HG02759 (cell line): ENCODE results near the gene SERPINA1.

Experiments used
- ATAC-seq: cut with Tn5 transposase; IDR thresholded peaks from one replicate; pipeline ENCODE4 v1.9.1; 2021; ENCODE audit warnings: mild to moderate bottlenecking, moderate library complexity; ENCODE audit not compliant: unreplicated experiment

The SERPINA1 gene

DNA sequence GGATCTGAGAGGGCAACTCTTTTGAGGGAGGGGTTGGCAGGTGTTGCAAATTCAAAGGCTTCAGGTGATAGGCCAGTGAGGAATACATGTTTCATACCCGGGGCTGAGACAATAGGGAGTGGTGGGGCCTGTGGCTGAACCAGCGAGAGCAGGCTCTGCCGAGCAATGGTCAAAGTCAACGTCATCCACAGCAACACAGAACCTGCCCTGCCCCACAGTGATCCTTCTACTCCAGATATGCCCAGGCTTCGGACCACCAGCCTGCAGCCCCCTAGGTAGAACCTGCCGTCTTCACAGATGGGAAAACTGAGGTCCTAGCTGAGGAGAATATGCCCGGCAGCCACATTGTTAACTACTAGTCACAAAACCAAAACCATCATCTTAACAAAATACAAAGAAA, 4.1 kb downstream of the SERPINA1 start:
- ATAC-seq: no peak

DNA sequence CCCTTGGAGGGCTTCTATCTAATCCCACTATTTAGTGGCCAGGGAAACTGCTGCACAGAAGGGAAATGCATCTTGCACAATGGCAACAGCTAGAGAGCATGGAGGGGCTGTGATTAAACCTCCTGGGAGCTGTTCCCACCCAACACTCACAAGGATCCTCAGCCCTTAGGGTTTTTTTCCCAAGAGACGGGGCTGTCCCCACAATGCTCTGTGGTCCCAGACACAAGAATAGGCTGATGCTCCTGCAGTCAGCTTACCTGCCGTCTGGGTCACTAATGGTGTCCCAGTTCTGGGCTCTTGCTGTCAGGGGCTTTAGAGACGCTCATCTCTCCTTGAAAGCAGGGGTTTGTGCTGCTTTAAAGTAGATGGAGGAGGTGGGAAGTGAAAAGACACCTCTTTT, 4.6 kb downstream of the SERPINA1 start:
- ATAC-seq: no peak

GRCh38 chr14:94382716-94383596, 5.4 kb downstream of the SERPINA1 start:
- no peak for ATAC-seq

DNA sequence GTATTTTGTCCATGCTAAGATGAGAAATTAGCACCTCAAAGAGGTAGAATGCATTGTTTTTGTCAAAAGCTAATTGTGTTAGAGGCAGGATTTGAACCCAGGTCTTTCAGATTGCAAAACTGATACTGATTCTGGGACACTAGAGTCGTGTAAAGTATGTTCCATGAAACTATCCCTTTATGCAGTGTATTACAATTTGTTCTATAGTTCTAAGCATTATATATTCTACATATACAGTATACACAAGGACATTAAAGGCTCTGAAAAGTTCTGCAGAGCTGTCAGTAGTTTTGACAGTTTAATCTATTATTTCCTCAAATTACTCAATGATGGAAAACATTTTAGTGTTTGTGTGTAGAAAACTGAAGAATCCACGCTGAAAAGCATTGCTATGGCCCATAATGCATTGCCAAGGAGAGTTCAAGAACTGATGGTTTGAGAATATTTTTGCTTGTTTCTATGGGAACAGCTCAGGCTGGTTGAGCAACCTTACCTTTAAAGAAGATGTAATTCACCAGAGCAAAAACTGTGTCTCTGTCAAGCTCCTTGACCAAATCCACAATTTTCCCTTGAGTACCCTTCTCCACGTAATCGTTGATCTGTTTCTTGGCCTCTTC, 6.2 kb downstream of the SERPINA1 start:
- ATAC-seq: no peak

- no peak for ATAC-seq
Measured at GRCh38 chr14:94381149-94382030, 7.0 kb downstream of the SERPINA1 start.

- no peak for ATAC-seq
Measured at GRCh38 chr14:94380225-94381148, 7.9 kb downstream of the SERPINA1 start.

DNA sequence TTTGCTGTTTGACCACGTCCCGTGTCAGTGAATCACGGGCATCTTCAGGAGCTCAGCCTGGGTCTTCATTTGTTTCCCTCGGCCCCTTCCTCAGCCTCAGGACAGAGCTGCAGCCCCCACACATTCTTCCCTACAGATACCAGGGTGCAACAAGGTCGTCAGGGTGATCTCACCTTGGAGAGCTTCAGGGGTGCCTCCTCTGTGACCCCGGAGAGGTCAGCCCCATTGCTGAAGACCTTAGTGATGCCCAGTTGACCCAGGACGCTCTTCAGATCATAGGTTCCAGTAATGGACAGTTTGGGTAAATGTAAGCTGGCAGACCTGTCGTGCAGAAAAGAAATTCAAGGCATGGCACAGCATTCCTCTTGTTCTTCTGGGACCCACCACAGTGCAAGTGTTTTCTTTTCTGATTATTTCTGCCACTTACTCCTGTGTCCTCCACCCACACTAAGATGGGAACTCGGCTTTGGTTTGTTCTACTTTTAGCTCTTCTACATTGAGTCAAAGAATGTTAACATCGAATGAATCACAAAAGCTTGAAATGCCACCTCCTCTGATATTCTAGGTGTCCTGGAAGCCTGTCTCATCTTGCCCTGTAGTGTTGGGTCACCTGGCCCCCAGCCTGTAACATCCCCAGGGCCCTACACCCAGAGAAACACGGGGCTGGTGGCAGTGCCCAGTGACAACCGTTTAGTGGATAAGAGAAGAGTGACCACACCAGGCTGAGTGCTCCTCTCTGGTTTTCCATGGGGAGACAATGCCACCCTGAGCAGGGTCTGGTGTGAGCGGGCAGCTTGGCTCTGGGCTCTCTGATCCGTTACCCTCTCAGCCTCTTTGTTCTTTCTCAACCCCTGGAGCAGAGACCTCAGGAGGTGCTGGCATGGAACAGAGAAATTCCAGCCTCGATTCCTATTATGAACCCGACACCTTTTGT, 8.8 kb downstream of the SERPINA1 start:
- ATAC-seq: no peak

- ATAC-seq: no peak
Measured at GRCh38 chr14:94378527-94379290, 9.7 kb downstream of the SERPINA1 start.

DNA sequence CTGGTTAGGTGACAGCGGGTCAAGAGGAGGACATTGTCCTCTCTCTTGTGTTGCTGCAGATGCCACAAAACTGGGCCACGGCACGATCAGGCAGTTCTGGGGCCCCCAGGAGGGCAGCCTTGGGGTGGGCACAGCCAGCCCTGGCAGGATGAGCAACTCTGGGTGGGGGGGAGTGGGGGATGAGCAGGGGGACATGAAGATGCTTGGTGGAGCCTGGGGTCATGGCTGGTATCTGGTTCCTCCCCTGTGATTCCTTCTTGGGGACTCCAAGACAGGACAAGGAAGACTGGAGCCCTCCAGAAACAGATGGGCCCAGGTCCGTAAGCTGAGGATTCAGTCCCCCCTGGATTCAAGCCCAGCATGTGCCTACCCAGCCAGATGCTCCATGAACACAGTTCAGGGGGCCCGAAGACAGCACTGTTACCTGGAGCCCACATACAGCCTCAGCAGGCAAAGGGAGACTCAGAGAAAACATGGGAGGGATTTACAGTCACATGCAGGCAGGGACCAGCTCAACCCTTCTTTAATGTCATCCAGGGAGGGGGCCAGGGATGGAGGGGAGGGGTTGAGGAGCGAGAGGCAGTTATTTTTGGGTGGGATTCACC, 10.4 kb downstream of the SERPINA1 start:
- ATAC-seq: no peak

DNA sequence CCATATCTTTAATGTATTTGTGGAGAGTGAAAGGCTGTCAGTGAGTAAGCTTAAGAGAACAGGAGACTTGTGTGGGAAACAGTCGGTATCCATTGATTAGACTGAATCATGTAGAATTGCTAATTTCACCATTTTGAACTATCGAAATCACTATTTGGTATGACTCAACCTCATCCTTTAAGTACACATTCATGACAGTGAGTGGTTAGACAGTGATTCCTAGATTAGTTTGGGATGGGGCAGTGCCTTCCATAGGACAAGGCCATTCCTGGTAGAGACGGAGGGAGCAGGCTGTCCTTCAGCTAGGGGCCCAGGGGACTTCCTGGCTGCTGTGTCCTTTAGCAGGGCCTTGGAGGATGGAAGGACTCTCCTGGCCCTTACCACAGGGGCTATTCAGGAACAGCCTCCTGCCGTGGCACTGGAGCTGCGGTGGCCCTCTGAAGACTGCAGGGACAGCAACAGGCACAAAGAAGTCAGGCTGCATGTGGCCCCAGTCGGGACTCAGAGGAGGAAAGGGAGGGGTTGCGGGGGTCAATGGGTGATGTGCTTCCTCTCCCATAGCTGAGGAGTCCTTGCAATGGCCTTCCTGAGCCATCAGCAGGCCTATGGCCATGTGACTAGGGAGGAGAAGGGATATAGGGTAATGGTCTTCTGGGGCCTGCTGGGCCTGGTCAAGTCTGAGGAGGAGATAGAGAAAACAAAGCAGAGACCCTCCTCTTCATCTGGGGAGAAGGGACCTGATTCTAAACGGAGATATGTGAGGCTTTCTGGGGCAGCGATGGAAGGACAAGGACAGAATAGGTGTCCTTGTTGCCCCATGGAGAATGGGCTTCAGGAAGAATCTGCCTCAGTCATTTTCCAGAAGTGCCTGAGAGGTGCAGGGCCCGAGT, 11.2 kb downstream of the SERPINA1 start:
- no peak for ATAC-seq

DNA sequence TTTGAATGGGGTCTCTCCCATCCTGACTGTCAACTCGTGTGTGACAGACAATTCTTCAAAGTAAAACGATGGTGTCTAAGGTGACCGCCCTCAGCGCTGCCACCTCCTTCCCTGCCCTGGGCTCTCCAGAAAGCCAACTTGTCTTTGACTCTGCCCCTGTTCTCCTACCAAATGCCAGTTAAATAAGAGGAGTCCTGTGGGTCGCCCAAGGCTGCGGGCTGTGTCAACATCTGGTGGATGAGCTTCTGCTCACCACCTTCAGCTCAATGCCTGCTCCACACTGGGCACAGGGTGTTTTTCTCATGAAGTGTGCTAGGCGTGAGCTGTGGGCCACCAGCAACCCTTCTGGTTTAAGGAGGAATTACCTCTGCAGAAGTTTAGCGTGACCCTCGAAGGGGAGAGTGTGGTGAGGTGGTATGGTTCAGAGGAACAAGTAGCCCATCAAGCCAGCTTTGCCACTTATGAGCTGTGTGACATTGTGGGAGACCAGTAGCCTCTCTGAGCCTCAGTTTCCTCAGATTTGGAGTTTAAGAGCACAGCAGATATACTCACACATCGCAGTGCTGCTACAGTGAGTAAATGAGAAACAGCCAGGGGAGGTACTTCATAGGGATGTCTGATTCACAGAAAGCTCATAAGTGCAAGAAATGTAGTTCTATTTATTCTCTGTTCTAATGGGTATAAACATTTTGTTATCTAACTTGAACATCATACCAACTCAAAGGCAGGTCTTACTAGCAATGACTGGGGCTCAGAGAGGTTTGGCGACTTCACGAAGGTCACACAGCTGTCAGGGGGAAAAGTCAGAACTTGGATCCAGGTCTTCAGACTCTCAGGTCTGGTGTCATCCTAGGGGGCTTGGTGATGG, 12.1 kb downstream of the SERPINA1 start:
- no peak for ATAC-seq

DNA sequence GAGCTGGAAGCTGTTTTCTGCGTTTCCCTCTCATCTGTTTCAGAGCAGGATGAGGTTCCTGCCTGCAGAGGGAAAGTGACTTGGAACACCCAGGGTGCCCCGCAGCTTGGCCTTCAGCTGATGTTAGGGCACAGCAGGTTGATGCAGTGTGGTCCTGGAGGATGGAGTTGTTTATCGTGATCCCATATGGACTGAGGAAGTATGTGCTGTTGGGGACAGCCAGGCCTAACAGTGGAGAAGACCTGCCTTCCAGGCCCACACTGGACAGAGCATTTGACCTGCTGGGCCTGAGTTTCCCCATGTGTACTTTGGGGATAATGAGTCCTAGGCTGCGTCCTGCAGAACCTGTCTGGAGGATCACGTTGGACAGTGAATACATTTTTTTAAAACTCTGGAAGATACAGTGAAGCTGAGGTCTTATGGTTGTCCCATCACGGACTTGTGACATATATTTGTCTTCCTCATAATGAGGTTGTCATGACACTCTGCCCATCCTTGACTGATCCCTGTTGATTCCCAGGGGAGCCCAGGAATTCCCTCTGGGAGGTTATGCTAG, 12.8 kb downstream of the SERPINA1 start:
- no peak for ATAC-seq

GRCh38 chr14:94374749-94375260, 13.6 kb downstream of the SERPINA1 start:
- ATAC-seq: no peak

DNA sequence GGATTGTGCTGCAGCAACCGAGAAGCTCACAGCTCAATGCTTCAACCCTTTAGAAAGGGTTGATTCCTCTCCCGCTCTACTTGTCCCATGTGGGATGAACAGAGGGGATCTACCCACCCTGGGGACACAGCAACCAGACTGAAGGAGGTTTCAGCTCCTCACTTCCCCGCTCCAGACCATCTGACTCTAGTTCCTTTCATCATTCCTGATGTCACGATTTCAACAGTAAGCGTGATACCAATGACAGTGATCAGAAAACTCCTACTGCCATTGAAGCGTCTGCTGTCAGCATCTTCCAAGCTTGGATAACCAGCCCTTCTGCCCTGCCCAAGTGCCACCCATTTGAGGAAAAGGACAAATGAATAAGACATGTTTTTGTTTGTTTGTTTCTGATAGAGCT, 14.3 kb downstream of the SERPINA1 start:
- ATAC-seq: no peak

GRCh38 chr14:94373708-94374107, 14.7 kb downstream of the SERPINA1 start:
- no peak for ATAC-seq
